Dendritic cell treated with granulocyte-macrophage colony-stimulating factor and Interleukin-4, amounts not matched to agents 40 ng/mL and 50 ng/mL, for 4 days (primary cell): Measurements from ENCODE around the gene UPF3A.
A peak's percentile ranks its signal among the peaks of the same experiment; 100 is the strongest.
"Not testable (repeated sequence)": the region's sequence is repeated elsewhere in the genome, so short reads cannot be mapped to it uniquely, and the experiment has no call there.

ENCODE experiments used
- H3K27ac Mint-ChIP-seq: one replicate; pipeline ENCODE4 v1.8.0; 2022; ENCODE audit warnings: mild to moderate bottlenecking, mixed read lengths
- H3K27me3 Mint-ChIP-seq: one replicate; pipeline ENCODE4 v1.8.0; 2022; ENCODE audit warnings: mild to moderate bottlenecking, mixed read lengths
- H3K36me3 Mint-ChIP-seq: one replicate; pipeline ENCODE4 v1.8.0; 2022; ENCODE audit warnings: low read depth, mixed read lengths
- H3K4me1 Mint-ChIP-seq: one replicate; pipeline ENCODE4 v1.8.0; 2022; ENCODE audit warnings: low read depth, mixed read lengths
- H3K4me3 Mint-ChIP-seq: one replicate; pipeline ENCODE4 v1.8.0; 2022; ENCODE audit warnings: mild to moderate bottlenecking, moderate library complexity, mixed read lengths
- H3K9me3 Mint-ChIP-seq: one replicate; pipeline ENCODE4 v1.8.0; 2022; ENCODE audit warnings: mixed read lengths
- intact Hi-C: fragments of 100-400 bp; cut with micrococcal nuclease; formaldehyde crosslinking; loops from one replicate; pipeline ENCODE4 v1.15.0; 2022

UPF3A gene, protein sequence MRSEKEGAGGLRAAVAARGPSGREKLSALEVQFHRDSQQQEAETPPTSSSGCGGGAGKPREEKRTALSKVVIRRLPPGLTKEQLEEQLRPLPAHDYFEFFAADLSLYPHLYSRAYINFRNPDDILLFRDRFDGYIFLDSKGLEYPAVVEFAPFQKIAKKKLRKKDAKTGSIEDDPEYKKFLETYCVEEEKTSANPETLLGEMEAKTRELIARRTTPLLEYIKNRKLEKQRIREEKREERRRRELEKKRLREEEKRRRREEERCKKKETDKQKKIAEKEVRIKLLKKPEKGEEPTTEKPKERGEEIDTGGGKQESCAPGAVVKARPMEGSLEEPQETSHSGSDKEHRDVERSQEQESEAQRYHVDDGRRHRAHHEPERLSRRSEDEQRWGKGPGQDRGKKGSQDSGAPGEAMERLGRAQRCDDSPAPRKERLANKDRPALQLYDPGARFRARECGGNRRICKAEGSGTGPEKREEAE

DNA sequence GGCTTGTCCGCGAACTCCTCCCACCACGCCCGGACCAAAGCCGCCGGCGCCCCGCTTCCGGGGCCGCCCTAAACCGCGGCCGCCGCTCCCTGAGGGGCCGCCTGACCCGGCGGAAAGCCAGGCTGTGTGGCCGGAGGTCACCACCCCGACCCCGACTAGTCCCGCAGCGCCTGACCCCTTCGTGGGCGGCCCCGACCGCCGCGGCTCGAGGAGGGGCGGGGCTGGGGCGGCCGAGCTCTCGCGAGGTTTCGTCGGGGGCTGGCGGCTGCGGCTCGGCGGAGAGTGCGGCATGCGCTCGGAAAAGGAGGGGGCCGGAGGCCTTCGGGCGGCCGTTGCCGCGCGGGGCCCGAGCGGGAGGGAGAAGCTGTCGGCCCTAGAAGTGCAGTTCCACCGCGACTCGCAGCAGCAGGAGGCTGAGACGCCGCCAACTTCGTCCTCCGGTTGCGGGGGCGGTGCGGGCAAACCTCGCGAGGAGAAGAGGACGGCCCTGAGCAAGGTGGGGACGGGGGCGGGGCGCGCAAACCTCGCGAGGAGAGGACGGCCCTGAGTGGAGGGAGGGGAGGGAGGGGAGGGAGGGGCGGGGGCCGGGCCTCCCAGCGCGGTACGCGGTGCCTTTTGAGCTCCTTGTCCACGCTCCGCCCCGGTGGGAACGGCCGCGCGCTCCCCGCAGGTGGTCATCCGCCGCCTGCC is at the start of gene UPF3A:
UPF3A (plus strand) TSS at position 251 of the 690 bp plus-strand sequence; CDS start at position 290, 39 bp downstream.
- intact Hi-C loops: loop anchor here (1.0 kb wide), 1 partner anchor 33 kb away; the partner anchor contains the start of gene CHAMP1
- Mint-ChIP-seq H3K4me3 (peak within 1 kb of the TSS; percentile 93), H3K4me1 (peaks cover 34% of the 10 kb centered on the region), H3K36me3 (peaks cover 54% of the 10 kb centered on the region), H3K27me3 (no peaks in the 10 kb centered on the region), H3K27ac (peak within 1 kb of the TSS; percentile 97), H3K9me3 (no peaks in the 10 kb centered on the region)

DNA sequence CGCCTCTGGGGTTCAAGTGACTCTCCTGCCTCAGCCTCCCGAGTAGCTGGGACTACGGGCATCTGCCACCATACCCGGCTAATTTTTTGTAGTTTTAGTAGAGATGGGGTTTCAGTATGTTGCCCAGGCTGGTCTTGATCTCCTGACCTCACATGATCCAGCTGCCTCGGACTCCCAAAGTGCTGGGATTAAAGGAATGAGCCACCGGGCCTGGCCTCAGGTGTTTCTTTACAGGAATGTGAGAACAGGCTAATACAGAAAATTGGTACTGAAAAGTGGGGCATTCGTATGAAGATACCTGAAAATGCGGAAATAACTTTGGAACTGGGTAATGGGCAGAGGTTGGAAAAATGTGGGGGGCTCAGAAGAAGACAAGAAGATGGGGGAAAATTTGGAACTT is 49.5 kb upstream of the UPF3A start:
- H3K4me1 Mint-ChIP-seq: peaks cover 32% of the 10 kb centered on the region
- peaks cover 13% of the 10 kb centered on the region for H3K27me3 Mint-ChIP-seq
- intact Hi-C loops: no loop called here
- no peak overlapping the region for H3K4me3 Mint-ChIP-seq
- H3K9me3 Mint-ChIP-seq: no peaks in the 10 kb centered on the region
- peak overlapping the region; percentile 46 for H3K27ac Mint-ChIP-seq
- peaks cover 10% of the 10 kb centered on the region for H3K36me3 Mint-ChIP-seq

DNA sequence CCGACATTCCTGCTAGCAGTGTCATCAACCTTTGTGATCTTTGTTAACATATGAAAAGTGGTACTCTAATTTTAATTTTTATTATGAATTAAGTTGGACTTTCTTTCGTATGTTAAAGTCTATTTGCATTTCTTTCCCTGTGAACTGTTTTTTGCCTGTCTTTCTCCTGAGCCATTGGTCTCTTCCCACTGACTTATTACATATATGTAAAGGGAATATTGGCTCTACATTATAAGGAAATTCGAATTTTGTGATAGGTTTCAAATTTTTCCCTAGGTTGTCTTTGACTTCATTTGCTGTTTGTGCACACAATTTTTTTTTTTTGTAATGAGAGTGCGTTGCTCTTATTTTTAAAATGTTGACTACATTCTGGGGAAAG is 47.1 kb upstream of the UPF3A start:
- intact Hi-C loops: no loop called here
- H3K36me3 Mint-ChIP-seq: peaks cover 34% of the 10 kb centered on the region
- no peaks in the 10 kb centered on the region for H3K9me3 Mint-ChIP-seq
- H3K27ac Mint-ChIP-seq: peak overlapping the region; percentile 87
- H3K27me3 Mint-ChIP-seq: peaks cover 9% of the 10 kb centered on the region
- H3K4me1 Mint-ChIP-seq: peaks cover 36% of the 10 kb centered on the region
- peak overlapping the region; percentile 88 for H3K4me3 Mint-ChIP-seq

DNA sequence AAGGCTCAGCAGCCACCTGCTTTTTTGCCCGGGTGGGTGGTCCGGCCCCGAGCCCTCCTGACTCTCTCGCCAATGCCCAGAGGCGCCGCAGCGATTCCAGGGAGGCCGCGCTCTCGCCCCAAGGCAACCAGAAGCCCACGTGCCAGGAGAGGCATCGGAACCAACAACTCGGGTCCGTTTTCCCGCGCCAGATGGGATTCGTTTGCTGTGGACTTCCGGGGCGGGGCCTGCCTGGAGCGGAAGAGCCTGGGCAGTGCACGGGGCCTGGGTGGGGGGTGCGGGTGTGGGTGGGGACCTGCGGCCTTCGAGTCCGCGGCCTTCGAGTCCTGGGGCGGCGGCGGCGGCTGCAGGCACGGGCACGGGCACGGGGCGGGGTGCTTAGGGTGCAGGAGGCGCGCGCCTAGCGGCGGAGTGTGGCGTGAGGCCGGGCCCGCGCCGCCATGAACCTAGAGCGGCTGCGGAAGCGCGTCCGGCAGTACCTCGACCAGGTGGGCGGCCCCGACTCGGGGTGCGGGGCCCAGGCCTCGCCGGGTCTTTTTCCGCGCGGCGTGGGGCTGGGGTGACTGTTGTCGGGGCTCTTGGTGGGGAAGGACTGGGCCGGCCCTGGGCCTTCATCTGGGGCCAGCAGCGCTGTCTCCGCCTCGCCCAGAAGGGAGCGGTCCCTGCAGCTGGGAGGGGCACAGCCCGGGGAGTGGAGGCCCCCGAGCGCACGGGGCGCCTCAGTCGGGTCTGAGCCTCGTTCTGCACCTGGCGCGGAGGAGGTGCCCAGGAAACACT is 46.6 kb upstream of the UPF3A start, which contains the start of gene CDC16:
CDC16 (plus strand) TSS at position 253 of the 777 bp plus-strand sequence; CDS start at position 441, 188 bp downstream.
- Mint-ChIP-seq H3K27me3 (peaks cover 9% of the 10 kb centered on the region), H3K27ac (peak within 1 kb of the TSS; percentile 87), H3K4me3 (peak within 1 kb of the TSS; percentile 88), H3K9me3 (no peaks in the 10 kb centered on the region), H3K4me1 (peaks cover 30% of the 10 kb centered on the region), H3K36me3 (peaks cover 40% of the 10 kb centered on the region)
- intact Hi-C loops: no loop called here

DNA sequence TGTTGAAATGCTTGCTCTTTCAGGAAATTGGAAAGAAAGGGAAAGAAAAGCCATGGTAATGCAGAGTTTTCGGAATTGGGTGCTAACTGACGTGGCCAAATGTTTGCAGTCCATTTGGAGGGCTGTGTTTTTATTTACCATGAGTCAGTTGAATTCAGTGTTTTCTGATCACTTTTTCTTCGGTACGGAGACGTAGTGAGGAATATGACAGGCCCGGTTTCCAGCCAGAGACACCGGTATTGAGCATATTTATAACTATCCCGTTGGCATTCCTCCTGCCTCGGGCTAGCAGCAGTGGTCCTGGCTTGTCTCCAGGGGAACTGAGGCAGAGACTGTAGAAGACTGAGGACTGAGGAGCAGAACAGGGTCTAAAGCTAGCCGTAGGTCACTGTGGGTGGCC is 45.7 kb upstream of the UPF3A start:
- Mint-ChIP-seq H3K4me1 (peaks cover 22% of the 10 kb centered on the region), H3K9me3 (no peaks in the 10 kb centered on the region), H3K27ac (peak overlapping the region; percentile 87), H3K4me3 (peak overlapping the region; percentile 88), H3K27me3 (peaks cover 7% of the 10 kb centered on the region), H3K36me3 (peaks cover 49% of the 10 kb centered on the region)
- intact Hi-C loops: no loop called here

DNA sequence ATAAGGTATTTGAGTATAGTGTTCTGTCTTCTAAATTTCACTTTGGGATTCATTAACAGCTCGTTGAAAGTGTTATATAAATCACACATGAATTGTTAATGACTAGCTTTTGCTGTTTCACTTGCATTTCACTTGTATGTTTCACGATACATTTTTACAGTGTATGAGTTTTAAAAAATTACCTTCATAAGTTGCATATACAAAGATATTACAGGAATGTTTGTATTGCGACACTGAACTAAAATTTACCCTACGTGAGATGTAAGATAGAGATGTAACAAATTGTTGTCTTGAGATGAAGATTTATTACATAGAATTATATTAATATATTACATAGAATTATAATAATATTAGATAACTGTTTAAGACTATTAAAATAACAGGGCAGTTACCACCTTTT is 45.2 kb upstream of the UPF3A start:
- peak overlapping the region; percentile 88 for H3K4me3 Mint-ChIP-seq
- H3K36me3 Mint-ChIP-seq: peaks cover 54% of the 10 kb centered on the region
- intact Hi-C loops: no loop called here
- peaks cover 5% of the 10 kb centered on the region for H3K27me3 Mint-ChIP-seq
- H3K4me1 Mint-ChIP-seq: peaks cover 20% of the 10 kb centered on the region
- no peaks in the 10 kb centered on the region for H3K9me3 Mint-ChIP-seq
- no peak overlapping the region for H3K27ac Mint-ChIP-seq

DNA sequence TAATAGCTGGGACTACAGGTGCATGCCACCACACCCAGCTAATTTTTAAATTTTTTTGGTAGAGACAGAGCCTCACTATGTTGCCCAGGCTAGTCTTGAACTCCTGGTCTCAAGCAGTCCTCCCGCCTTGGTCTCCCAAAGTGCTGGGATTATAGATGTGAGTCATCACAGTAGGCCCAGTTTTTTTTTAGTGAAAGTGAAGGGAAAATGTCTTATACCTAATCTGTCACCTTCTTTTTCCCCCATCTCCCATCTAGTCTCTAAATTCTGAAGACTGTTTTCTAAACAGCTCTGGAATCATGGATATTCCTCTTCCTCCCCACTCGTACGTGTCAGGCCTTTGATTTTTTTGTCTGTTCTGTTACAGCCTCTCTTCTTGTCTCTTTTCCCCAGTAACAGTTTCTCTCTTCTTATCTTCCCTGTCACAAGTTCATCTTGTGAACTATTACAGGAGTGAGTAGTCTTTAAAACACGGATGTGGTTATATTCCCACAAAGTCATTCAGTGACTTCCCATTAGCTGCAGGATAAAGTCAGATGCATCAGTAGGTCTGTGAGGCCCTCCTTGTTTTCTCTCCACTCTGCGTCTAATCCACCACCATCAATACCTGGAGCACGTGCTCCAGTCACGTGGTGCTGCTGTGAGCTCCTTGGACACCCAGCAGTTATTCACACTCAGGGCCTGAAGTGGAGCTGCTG is 43.8 kb upstream of the UPF3A start:
- no peak overlapping the region for H3K27ac Mint-ChIP-seq
- H3K36me3 Mint-ChIP-seq: peaks cover 67% of the 10 kb centered on the region
- H3K4me3 Mint-ChIP-seq: no peak overlapping the region
- H3K4me1 Mint-ChIP-seq: peaks cover 20% of the 10 kb centered on the region
- no peaks in the 10 kb centered on the region for H3K9me3 Mint-ChIP-seq
- intact Hi-C loops: no loop called here
- H3K27me3 Mint-ChIP-seq: no peaks in the 10 kb centered on the region

DNA sequence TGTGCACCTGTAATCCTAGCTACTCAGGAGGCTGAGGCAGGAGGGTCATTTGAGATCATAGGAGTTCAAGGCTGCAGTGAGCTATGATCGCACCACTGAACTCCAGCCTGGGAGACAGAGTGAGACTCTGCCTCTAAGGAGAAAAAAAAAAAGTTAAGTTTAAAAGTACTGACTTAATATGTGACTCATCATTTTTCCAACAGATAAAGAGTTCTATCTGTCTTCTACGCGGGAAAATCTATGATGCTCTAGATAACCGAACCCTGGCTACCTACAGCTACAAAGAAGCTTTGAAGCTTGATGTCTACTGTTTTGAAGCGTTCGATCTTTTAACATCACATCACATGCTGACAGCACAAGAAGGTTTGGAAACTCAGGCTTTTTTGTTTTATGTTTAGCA is 39.5 kb upstream of the UPF3A start:
- no peak overlapping the region for H3K4me3 Mint-ChIP-seq
- no peaks in the 10 kb centered on the region for H3K9me3 Mint-ChIP-seq
- peaks cover 99% of the 10 kb centered on the region for H3K36me3 Mint-ChIP-seq
- H3K4me1 Mint-ChIP-seq: peaks cover 7% of the 10 kb centered on the region
- intact Hi-C loops: no loop called here
- no peak overlapping the region for H3K27ac Mint-ChIP-seq
- no peaks in the 10 kb centered on the region for H3K27me3 Mint-ChIP-seq

DNA sequence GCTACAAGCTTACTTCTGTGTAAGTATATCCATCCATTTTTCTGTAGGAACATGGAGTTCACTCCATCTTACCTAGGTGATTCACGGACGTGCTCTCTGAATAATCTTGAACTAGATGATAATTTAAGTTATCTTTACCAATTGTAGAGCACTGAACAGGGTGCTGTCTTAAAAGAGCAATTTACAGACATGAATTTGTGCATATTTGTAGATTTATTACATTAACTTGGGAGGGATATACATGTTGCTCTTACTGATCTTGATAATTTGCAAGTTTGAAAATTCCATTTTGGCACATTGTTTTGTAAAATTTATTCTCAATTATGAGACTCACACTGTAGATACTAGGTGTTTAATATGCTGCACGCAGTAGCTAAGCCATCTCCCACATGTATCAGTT is 37.4 kb upstream of the UPF3A start:
- intact Hi-C loops: no loop called here
- no peaks in the 10 kb centered on the region for H3K9me3 Mint-ChIP-seq
- peaks cover 5% of the 10 kb centered on the region for H3K4me1 Mint-ChIP-seq
- H3K4me3 Mint-ChIP-seq: no peak overlapping the region
- no peak overlapping the region for H3K27ac Mint-ChIP-seq
- no peaks in the 10 kb centered on the region for H3K27me3 Mint-ChIP-seq
- peaks cover 96% of the 10 kb centered on the region for H3K36me3 Mint-ChIP-seq

DNA sequence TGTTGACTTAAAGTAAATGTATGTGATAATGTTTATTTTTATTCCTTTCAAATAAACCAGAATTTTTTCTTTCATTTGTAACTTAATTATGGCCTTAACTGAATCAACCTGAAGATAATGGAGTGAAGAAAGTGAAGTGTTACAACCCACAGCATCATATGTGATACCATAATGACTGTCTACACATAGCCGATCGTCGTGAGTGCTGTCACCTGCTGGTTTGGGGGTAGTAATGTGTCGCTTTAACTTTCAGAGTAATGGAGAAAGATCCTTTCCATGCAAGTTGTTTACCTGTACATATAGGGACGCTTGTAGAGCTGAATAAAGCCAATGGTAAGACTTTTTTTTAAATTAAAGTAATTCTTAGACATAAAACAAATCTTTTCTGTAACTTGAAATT is 36.8 kb upstream of the UPF3A start:
- Mint-ChIP-seq H3K27me3 (no peaks in the 10 kb centered on the region), H3K9me3 (no peaks in the 10 kb centered on the region), H3K4me3 (no peak overlapping the region), H3K4me1 (peaks cover 5% of the 10 kb centered on the region), H3K36me3 (peaks cover 94% of the 10 kb centered on the region), H3K27ac (no peak overlapping the region)
- intact Hi-C loops: no loop called here

DNA sequence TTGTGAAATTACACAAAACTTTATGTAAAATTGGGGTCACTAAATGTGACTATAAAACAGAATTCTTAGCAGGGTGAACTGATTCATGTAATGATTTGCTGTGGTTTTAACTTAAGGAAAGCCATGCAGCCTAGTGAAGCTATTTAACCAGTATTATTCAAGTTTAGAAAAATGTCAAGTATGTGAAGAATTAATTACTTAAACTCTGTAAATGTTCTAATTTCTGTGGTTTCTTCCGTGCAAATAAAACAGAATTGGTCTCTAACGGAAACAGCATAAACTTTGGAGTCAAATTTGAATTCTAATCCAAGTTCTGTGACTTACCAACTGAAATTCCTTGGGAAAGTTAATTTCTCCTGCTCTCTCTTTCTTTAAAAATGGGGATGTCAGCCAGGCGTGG is 33.4 kb upstream of the UPF3A start:
- H3K4me1 Mint-ChIP-seq: peaks cover 5% of the 10 kb centered on the region
- intact Hi-C loops: no loop called here
- no peaks in the 10 kb centered on the region for H3K27me3 Mint-ChIP-seq
- H3K36me3 Mint-ChIP-seq: peaks cover 92% of the 10 kb centered on the region
- no peaks in the 10 kb centered on the region for H3K9me3 Mint-ChIP-seq
- no peak overlapping the region for H3K27ac Mint-ChIP-seq
- no peak overlapping the region for H3K4me3 Mint-ChIP-seq

DNA sequence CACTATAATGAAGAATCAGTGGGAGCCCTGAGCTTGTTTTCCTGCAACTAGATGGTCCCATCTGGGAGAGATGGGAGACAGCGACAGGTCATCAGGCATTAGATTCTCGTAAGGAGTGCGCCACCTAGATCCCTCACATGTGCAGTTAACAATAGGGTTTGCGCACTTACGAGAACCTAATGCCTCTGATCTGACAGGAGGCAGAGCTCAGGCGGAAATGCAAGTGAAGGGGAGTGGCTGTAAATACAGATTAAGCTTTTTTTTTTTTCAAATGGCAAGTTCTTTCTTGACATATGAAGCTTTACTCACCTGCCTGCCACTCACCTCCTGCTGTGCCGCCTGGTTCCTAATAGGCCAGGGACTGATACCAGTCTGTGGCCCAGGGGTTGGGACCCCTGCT is 32.3 kb upstream of the UPF3A start:
- Mint-ChIP-seq H3K4me1 (peaks cover 5% of the 10 kb centered on the region), H3K9me3 (no peaks in the 10 kb centered on the region), H3K4me3 (no peak overlapping the region), H3K27ac (no peak overlapping the region), H3K36me3 (peaks cover 92% of the 10 kb centered on the region), H3K27me3 (no peaks in the 10 kb centered on the region)
- intact Hi-C loops: no loop called here

DNA sequence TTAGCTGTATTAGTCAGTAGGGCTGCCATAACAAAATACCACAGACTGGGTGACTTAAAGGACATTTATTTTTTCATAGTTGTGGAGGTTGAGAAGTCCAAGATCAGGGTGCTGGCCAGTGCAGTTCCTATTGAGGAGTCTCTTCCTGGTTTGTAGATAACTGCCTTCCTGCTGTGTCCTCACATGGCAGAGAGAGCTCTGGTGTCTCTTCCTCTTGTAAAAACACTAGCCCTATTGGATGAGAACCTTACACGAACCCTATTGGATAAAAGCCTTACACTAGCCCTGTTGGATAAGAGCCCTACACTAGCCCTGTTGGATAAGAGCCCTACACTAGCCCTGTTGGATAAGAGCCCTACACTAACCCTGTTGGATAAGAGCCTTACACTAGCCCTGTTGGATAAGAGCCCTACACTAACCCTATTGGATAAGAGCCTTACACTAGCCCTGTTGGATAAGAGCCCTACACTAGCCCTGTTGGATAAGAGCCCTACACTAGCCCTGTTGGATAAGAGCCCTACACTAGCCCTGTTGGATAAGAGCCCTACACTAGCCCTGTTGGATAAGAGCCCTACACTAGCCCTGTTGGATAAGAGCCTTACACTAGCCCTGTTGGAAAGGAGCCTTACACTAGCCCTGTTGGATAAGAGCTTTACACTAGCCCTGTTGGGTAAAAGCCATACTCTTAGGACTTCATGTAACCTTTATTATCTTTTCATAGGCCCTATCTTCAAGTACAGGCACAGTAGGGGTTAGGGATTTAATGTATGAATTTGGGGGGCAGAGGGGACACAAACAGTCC is 29.6 kb upstream of the UPF3A start:
- H3K9me3 Mint-ChIP-seq, H3K27ac Mint-ChIP-seq, H3K27me3 Mint-ChIP-seq, intact Hi-C loops, H3K4me3 Mint-ChIP-seq: not testable (repeated sequence)
- Mint-ChIP-seq H3K4me1 (peaks cover 18% of the 10 kb centered on the region), H3K36me3 (peaks cover 91% of the 10 kb centered on the region)
